Adrenal gland (tissue), 5 donors: Measurements from ENCODE around the gene PUSL1.

Experiments
- CTCF ChIP-seq, 6 experiments: fragments of 450-650 bp in 4 of 6; fragments of 200-600 bp in 2 of 6; sonication (generic) in 1 of 6; IDR thresholded peaks; 1 replicate in 5 of 6; 2 replicates in 1 of 6; pipeline versions ENCODE4 v1.5.1 to v1.8.0; 2016 to 2021; ENCODE audit warnings: antibody characterized with exemption in 6 of 6, mild to moderate bottlenecking in 2 of 6, moderate library complexity in 1 of 6
- POLR2A ChIP-seq, 2 donors: fragments of 450-650 bp; IDR thresholded peaks; one replicate each; pipeline ENCODE4 v1.6.1; 2017; ENCODE audit warnings: antibody characterized with exemption in 2 of 2, mild to moderate bottlenecking in 2 of 2, moderate library complexity in 1 of 2
- donor health status: DM: no; HTN: no; CAD: no.

GRCh38 chr1:1324084-1324523 lies 15.7 kb downstream of the PUSL1 start:
- TF ChIP-seq POLR2A (IDR thresholded peaks at IDR 0.05) (no peak), CTCF (IDR thresholded peaks at IDR 0.05) (no peak)
